SIG-M5 treated with dmso at 0.1 percent for 504 hours (cell line): Measurements from ENCODE around the gene MRGPRG.

Experiments
- DNase-seq: peaks from one replicate; lab custom pipeline; 2025; ENCODE audit not compliant: unreplicated experiment; lab: John Stamatoyannopoulos, UW

MRGPRG gene

GRCh38 chr11:3207526-3208189, 11.0 kb downstream of the MRGPRG start:
- DNase-seq = no peak

GRCh38 chr11:3206922-3207204, 11.8 kb downstream of the MRGPRG start:
- DNase-seq = no peak

GRCh38 chr11:3206156-3206921, 12.3 kb downstream of the MRGPRG start:
- no peak for DNase-seq

- DNase-seq = no peak
Measured at GRCh38 chr11:3205261-3206155, 13.1 kb downstream of the MRGPRG start.

GRCh38 chr11:3204141-3205015, 14.2 kb downstream of the MRGPRG start:
- no peak for DNase-seq

GRCh38 chr11:3203221-3204043, 15.2 kb downstream of the MRGPRG start:
- DNase-seq = no peak

GRCh38 chr11:3202759-3203158, 15.9 kb downstream of the MRGPRG start:
- DNase-seq = no peak

GRCh38 chr11:3202305-3202704, 16.3 kb downstream of the MRGPRG start:
- no peak for DNase-seq

- DNase-seq = no peak
Measured at GRCh38 chr11:3201677-3202181, 16.9 kb downstream of the MRGPRG start.

- no peak for DNase-seq
Measured at GRCh38 chr11:3201112-3201581, 17.5 kb downstream of the MRGPRG start.

GRCh38 chr11:3200388-3201111, 18.1 kb downstream of the MRGPRG start:
- DNase-seq = no peak

- DNase-seq = no peak
Measured at GRCh38 chr11:3199537-3200295, 18.9 kb downstream of the MRGPRG start.

- DNase-seq = no peak
Measured at GRCh38 chr11:3198815-3199214, 19.8 kb downstream of the MRGPRG start.

- DNase-seq = no peak
Measured at GRCh38 chr11:3197878-3198528, 20.6 kb downstream of the MRGPRG start.

GRCh38 chr11:3197044-3197695, 21.4 kb downstream of the MRGPRG start:
- no peak for DNase-seq

GRCh38 chr11:3196161-3197043, 22.2 kb downstream of the MRGPRG start:
- no peak for DNase-seq
